Measurements from ENCODE around the gene IL11. TPM values are rescaled to one million over a fixed set of nuclear protein-coding genes. Genes with fewer than 3 reads are reported as not detected.
A peak's percentile ranks its signal among the peaks of the same experiment; 100 is the strongest.

The IL11 gene
- total and polyA plus RNA-seq, 2 donors (not counting 1 experiment from before 2014, with no cell fraction given), result 0.66 to 1.2 TPM

DNA sequence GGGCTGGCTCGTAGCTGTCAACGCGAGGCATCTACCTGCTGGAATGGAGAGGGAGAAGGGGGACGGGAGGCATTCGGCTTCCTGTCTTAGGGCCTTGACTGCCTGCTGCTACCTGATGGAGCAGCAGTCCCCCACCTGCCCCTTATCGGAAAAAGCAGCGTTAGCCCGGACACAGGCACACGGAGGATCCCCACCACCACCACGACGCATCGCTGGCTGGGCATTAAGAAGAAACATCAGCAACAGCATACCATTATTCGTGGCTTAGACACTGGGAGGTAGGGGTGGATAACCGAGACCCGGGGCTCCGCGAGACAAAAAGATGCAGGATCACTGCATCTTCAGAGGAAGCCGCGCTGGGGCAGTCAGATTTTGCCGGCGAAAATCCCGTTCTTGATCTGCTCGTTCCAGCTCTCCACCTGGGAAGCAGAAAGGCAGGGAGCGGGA, 16.9 kb downstream of the IL11 start:
- Histone ChIP-seq H4K20me1 (ENCODE audit: control insufficient read depth, extremely low read depth, insufficient read depth, low read length) (no peaks in the 10 kb centered on the region), H3K27ac (ENCODE audit: insufficient read depth, low read length) (no peak overlapping the region), H3K4me1 (ENCODE audit: control insufficient read depth, extremely low read depth, insufficient read depth, low read length) (no peaks in the 10 kb centered on the region), H3K9ac (ENCODE audit: insufficient read depth, low read length) (no peak overlapping the region), H3K79me2 (ENCODE audit: control insufficient read depth, insufficient read depth, low read length) (no peaks in the 10 kb centered on the region), H2AFZ (ENCODE audit: low read length) (no peak overlapping the region), H3K4me3 (replicated peaks in 1 of 4; ENCODE audit: control extremely low read depth in 1 of 4, insufficient read depth in 1 of 4, low read depth in 3 of 4, low read length in 4 of 4) (peak overlapping the region; percentile 28 to 51 (median 42)), H3K9me3 (ENCODE audit: control insufficient read depth, insufficient read depth, low read depth, low read length) (no peaks in the 10 kb centered on the region), H3K4me2 (ENCODE audit: extremely low read depth, insufficient read depth, low read length) (peak overlapping the region; percentile 86), H3K27me3 (ENCODE audit: control insufficient read depth, insufficient read depth, low read length) (peaks cover 31% of the 10 kb centered on the region), H3K36me3 (ENCODE audit: control insufficient read depth, insufficient read depth, low read length) (no peaks in the 10 kb centered on the region)
- no peak for DNase-seq (ENCODE audit: low read depth in 2 of 2)
- peak; percentile 88 for TF ChIP-seq EZH2 (IDR thresholded peaks at IDR 0.05; ENCODE audit: low read length, missing control alignments)
- TF ChIP-seq, protein P1, sequence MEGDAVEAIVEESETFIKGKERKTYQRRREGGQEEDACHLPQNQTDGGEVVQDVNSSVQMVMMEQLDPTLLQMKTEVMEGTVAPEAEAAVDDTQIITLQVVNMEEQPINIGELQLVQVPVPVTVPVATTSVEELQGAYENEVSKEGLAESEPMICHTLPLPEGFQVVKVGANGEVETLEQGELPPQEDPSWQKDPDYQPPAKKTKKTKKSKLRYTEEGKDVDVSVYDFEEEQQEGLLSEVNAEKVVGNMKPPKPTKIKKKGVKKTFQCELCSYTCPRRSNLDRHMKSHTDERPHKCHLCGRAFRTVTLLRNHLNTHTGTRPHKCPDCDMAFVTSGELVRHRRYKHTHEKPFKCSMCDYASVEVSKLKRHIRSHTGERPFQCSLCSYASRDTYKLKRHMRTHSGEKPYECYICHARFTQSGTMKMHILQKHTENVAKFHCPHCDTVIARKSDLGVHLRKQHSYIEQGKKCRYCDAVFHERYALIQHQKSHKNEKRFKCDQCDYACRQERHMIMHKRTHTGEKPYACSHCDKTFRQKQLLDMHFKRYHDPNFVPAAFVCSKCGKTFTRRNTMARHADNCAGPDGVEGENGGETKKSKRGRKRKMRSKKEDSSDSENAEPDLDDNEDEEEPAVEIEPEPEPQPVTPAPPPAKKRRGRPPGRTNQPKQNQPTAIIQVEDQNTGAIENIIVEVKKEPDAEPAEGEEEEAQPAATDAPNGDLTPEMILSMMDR (conservative IDR thresholded peaks at IDR 0.05 in 1 of 2, IDR thresholded peaks at IDR 0.05 in 1 of 2; ENCODE audit: low read depth in 1 of 2, low read length in 2 of 2), result no peak

DNA sequence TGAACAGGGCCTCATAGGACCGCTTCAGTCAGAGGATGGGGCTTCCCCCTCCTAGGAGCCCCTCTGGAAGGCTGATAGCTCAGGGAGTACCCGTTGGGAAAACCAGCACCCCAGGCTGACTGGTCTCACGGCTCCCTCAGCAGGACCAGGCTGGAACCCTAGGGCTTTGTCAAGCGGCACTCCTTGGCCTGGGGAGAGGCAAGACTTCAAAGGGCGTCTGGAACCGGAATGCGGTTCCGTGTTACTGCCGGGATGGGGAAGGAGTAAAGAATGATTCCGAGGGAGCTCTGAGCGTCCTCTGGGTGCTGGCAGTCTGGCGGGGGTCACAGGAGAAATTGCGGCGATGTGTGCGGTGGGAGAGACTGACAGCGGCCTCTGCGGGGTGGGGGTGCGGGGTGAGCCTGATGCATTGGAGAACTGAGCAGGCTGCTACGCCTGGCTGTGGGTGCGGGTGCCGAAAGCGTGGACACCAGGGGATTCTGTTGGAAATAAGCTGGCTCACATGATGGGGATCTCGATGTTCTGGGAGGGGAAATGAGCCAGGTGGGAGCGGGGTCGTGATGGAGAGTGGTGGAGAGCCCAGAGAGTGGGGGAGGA, 17.6 kb downstream of the IL11 start:
- Histone ChIP-seq H3K4me1 (ENCODE audit: control insufficient read depth, extremely low read depth, insufficient read depth, low read length) (no peaks in the 10 kb centered on the region), H3K4me2 (ENCODE audit: extremely low read depth, insufficient read depth, low read length) (no peak overlapping the region), H2AFZ (ENCODE audit: low read length) (no peak overlapping the region), H3K9ac (ENCODE audit: insufficient read depth, low read length) (no peak overlapping the region), H3K36me3 (ENCODE audit: control insufficient read depth, insufficient read depth, low read length) (no peaks in the 10 kb centered on the region), H3K27ac (ENCODE audit: insufficient read depth, low read length) (no peak overlapping the region), H3K9me3 (ENCODE audit: control insufficient read depth, insufficient read depth, low read depth, low read length) (no peaks in the 10 kb centered on the region), H3K4me3 (replicated peaks in 1 of 4; ENCODE audit: control extremely low read depth in 1 of 4, insufficient read depth in 1 of 4, low read depth in 3 of 4, low read length in 4 of 4) (no peak overlapping the region), H3K27me3 (ENCODE audit: control insufficient read depth, insufficient read depth, low read length) (peaks cover 31% of the 10 kb centered on the region), H3K79me2 (ENCODE audit: control insufficient read depth, insufficient read depth, low read length) (no peaks in the 10 kb centered on the region), H4K20me1 (ENCODE audit: control insufficient read depth, extremely low read depth, insufficient read depth, low read length) (no peaks in the 10 kb centered on the region)
- DNase-seq (ENCODE audit: low read depth in 2 of 2), result no peak
- no peak for TF ChIP-seq EZH2 (IDR thresholded peaks at IDR 0.05; ENCODE audit: low read length, missing control alignments)
- TF ChIP-seq, protein P1 (conservative IDR thresholded peaks at IDR 0.05 in 1 of 2, IDR thresholded peaks at IDR 0.05 in 1 of 2; ENCODE audit: low read depth in 1 of 2, low read length in 2 of 2), result no peak

DNA sequence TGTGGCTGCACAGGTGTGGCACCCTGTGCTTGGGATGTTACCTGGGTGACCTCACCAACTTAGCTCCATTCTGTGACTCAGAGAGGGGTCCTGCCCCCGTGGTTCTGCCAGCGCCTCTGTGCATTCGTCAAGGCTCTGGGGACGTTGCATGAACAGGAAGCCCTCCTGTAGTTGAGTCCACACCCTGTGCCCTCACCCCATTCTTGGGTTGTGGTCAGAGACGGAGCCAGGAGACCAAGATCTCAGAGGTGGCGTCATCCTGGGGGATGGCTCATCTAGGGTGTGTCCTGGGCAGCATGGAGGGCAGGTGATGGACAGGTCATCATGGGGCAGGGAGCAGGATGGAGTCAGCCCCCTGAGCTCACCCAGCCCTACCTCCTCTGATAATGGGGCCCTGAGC, 18.2 kb downstream of the IL11 start:
- H3K27ac ChIP-seq (ENCODE audit: insufficient read depth, low read length), result no peak overlapping the region
- no peaks in the 10 kb centered on the region for H3K79me2 ChIP-seq (ENCODE audit: control insufficient read depth, insufficient read depth, low read length)
- H3K9ac ChIP-seq (ENCODE audit: insufficient read depth, low read length), result no peak overlapping the region
- no peak for TF ChIP-seq EZH2 (IDR thresholded peaks at IDR 0.05; ENCODE audit: low read length, missing control alignments)
- TF ChIP-seq, protein P1 (conservative IDR thresholded peaks at IDR 0.05 in 1 of 2, IDR thresholded peaks at IDR 0.05 in 1 of 2; ENCODE audit: low read depth in 1 of 2, low read length in 2 of 2), result no peak
- peaks cover 31% of the 10 kb centered on the region for H3K27me3 ChIP-seq (ENCODE audit: control insufficient read depth, insufficient read depth, low read length)
- no peak for DNase-seq (ENCODE audit: low read depth in 2 of 2)
- no peaks in the 10 kb centered on the region for H3K4me1 ChIP-seq (ENCODE audit: control insufficient read depth, extremely low read depth, insufficient read depth, low read length)
- H4K20me1 ChIP-seq (ENCODE audit: control insufficient read depth, extremely low read depth, insufficient read depth, low read length), result no peaks in the 10 kb centered on the region
- no peaks in the 10 kb centered on the region for H3K36me3 ChIP-seq (ENCODE audit: control insufficient read depth, insufficient read depth, low read length)
- H3K9me3 ChIP-seq (ENCODE audit: control insufficient read depth, insufficient read depth, low read depth, low read length), result no peaks in the 10 kb centered on the region
- no peak overlapping the region for H3K4me2 ChIP-seq (ENCODE audit: extremely low read depth, insufficient read depth, low read length)
- H2AFZ ChIP-seq (ENCODE audit: low read length), result no peak overlapping the region
- H3K4me3 ChIP-seq (replicated peaks in 1 of 4; ENCODE audit: control extremely low read depth in 1 of 4, insufficient read depth in 1 of 4, low read depth in 3 of 4, low read length in 4 of 4), result no peak overlapping the region

All from fibroblast of lung (primary cell).